GM12878 (cell line): Measurements from ENCODE around the gene RAD51AP1.

Source experiments
- CREB1 ChIP-seq: IDR thresholded peaks from 2 replicates; pipeline ENCODE4 v1.6.1; 2012; ENCODE audit warnings: low read depth, mild to moderate bottlenecking, inconsistent platforms
- PKNOX1 ChIP-seq: fragments of 450-650 bp; IDR thresholded peaks from 2 replicates; pipeline ENCODE4 v1.6.1; 2016; ENCODE audit warnings: mild to moderate bottlenecking
- RBBP5 ChIP-seq: fragments of 200-600 bp; sonication (generic); conservative IDR thresholded peaks from 2 replicates; pipeline ENCODE4 v1.6.1; 2016
- ZBTB33 ChIP-seq: fragments of 450-650 bp; IDR thresholded peaks from 2 replicates; pipeline ENCODE4 v1.6.1; 2017; ENCODE audit warnings: mild to moderate bottlenecking
- TF ChIP-seq, protein P1 (sequence below): fragments of 450-650 bp; IDR thresholded peaks from 2 replicates; pipeline ENCODE4 v1.6.1; 2017; ENCODE audit warnings: mild to moderate bottlenecking, low read depth, inconsistent platforms; ENCODE audit not compliant: poor library complexity, severe bottlenecking
- TF ChIP-seq, protein P2 (sequence below), 3 experiments: IDR thresholded peaks in 2 of 3; conservative IDR thresholded peaks in 1 of 3; 2 replicates each; pipeline ENCODE4 v1.5.1; 2011; ENCODE audit warnings: low read depth in 3 of 3, low read length in 3 of 3, mild to moderate bottlenecking in 3 of 3, control low read depth in 2 of 3, moderate library complexity in 2 of 3, inconsistent platforms in 1 of 3, mixed read lengths in 1 of 3; ENCODE audit not compliant: control insufficient read depth in 2 of 3, insufficient read depth in 1 of 3; ENCODE audit errors: extremely low read depth in 1 of 3

DNA sequence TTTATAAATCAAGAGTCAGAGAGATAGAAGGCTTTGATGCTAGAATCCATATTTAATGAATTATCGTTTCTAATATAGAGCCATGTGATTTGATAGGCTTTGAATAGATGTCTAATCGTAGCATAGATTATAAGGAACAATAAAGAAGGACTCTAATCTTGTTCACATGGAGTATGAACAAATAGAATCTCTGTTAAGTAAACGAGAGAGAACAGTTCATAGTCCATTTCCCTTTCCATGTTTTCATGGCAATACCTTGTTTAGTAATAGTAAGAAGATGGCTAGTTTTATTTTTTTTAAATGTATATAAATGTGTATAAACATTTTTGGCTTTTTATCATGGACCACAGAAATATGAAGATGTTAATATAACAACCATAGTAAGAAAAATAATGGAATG, 32.3 kb upstream of the RAD51AP1 start:
- no peak for TF ChIP-seq CREB1
- no peak for TF ChIP-seq RBBP5
- TF ChIP-seq ZBTB33: no peak
- TF ChIP-seq, protein P1, sequence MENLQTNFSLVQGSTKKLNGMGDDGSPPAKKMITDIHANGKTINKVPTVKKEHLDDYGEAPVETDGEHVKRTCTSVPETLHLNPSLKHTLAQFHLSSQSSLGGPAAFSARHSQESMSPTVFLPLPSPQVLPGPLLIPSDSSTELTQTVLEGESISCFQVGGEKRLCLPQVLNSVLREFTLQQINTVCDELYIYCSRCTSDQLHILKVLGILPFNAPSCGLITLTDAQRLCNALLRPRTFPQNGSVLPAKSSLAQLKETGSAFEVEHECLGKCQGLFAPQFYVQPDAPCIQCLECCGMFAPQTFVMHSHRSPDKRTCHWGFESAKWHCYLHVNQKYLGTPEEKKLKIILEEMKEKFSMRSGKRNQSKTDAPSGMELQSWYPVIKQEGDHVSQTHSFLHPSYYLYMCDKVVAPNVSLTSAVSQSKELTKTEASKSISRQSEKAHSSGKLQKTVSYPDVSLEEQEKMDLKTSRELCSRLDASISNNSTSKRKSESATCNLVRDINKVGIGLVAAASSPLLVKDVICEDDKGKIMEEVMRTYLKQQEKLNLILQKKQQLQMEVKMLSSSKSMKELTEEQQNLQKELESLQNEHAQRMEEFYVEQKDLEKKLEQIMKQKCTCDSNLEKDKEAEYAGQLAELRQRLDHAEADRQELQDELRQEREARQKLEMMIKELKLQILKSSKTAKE: no peak
- no peak for TF ChIP-seq PKNOX1
- TF ChIP-seq, protein P2, sequence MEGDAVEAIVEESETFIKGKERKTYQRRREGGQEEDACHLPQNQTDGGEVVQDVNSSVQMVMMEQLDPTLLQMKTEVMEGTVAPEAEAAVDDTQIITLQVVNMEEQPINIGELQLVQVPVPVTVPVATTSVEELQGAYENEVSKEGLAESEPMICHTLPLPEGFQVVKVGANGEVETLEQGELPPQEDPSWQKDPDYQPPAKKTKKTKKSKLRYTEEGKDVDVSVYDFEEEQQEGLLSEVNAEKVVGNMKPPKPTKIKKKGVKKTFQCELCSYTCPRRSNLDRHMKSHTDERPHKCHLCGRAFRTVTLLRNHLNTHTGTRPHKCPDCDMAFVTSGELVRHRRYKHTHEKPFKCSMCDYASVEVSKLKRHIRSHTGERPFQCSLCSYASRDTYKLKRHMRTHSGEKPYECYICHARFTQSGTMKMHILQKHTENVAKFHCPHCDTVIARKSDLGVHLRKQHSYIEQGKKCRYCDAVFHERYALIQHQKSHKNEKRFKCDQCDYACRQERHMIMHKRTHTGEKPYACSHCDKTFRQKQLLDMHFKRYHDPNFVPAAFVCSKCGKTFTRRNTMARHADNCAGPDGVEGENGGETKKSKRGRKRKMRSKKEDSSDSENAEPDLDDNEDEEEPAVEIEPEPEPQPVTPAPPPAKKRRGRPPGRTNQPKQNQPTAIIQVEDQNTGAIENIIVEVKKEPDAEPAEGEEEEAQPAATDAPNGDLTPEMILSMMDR (IDR thresholded peaks at IDR 0.05 in 2 of 3, conservative IDR thresholded peaks at IDR 0.05 in 1 of 3; ENCODE audit: control insufficient read depth in 2 of 3, extremely low read depth in 1 of 3, insufficient read depth in 1 of 3, low read depth in 3 of 3, low read length in 3 of 3): no peak
